ENCODE results near the gene MAP7D2.
A peak's percentile ranks its signal among the peaks of the same experiment; 100 is the strongest.
"Not testable (repeated sequence)": the region's sequence is repeated elsewhere in the genome, so short reads cannot be mapped to it uniquely, and the experiment has no call there.

MAP7D2 gene

GRCh38 chrX:20116577-20117240 lies at the start of gene MAP7D2:
Gene MAP7D2, minus strand, starts transcription at chrX:20116907. Its CDS starts 28 bp downstream, at chrX:20116879.
- H3K4me3 ChIP-seq = peak within 1 kb of the TSS in 5 of 7 experiments; percentile 13 to 35 (median 19)
- no peak within 1 kb of the TSS for H3K27ac ChIP-seq

- H3K27ac ChIP-seq = not testable (repeated sequence)
Measured at GRCh38 chrX:20162516-20162915, 45.8 kb upstream of the MAP7D2 start.

GRCh38 chrX:20159797-20160385 lies 43.2 kb upstream of the MAP7D2 start:
- Histone ChIP-seq H3K27ac (no peak overlapping the region), H3K4me3 (no peak overlapping the region)

More at GRCh38 chrX:20162516-20162915, 45.8 kb upstream of the MAP7D2 start:
- H3K4me3 ChIP-seq = not testable (repeated sequence)

DNA sequence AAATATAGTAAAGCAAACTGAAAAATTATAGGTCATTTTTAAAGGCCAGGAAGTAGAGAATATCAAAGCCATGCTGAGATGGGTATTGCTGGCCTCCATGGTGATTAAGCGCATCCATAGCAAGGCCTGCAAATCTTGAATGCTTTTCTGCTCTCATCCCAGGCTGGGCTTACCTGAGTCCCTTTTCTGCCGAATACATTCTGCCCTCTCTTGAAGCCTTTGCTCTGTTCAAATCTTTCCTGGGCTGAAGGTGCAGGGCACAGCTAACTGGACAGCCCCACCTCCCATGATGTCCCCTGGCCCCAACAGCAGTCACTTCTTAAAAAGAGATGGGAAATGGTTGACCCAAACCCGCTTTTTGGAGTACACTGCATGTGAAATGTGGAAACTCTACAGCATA lies 35.0 kb upstream of the MAP7D2 start:
- no peak overlapping the region for H3K4me3 ChIP-seq
- no peak overlapping the region for H3K27ac ChIP-seq

DNA sequence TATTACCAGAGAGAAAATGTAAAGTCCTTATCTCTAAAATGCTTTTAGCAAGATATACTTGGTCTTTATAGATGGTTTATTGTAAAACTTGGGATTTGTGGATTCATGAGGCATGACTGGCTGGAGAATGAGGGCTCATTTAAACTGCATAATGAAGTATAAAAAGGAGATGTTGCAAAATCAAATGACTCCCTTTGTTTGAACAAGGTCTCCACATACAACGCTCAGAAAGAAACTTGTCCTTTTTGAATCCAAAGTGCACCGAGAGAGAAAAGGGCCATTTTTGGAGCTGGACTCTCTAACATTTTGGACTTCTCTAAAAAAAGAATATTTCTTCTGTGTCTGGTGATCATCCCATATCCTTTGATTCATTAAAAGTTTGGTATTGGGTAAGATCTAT lies 32.6 kb upstream of the MAP7D2 start:
- Histone ChIP-seq H3K27ac (no peak overlapping the region), H3K4me3 (no peak overlapping the region)

- no peak overlapping the region for H3K4me3 ChIP-seq
- no peak overlapping the region for H3K27ac ChIP-seq
Measured at GRCh38 chrX:20147561-20147960, 30.9 kb upstream of the MAP7D2 start.

DNA sequence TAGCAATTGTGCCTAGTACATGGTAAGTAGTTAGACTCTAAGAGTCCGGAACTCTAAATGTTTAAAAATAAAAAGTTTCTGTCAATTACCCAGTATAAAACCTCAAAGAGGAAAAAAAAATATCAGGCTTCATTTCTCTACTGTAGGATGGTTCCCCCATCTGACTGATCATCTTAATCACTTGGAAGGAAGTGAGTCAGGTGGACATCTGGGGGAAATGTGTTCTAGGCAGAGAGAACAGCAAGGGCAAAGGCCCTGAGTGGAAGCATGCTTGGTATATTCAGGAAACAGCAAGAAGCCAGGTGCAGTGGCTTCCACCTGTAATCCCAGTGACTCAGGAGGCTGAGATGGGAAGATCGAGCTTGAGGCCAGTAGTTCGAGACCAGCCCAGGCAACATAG lies 27.8 kb upstream of the MAP7D2 start:
- no peak overlapping the region for H3K27ac ChIP-seq
- H3K4me3 ChIP-seq = no peak overlapping the region

DNA sequence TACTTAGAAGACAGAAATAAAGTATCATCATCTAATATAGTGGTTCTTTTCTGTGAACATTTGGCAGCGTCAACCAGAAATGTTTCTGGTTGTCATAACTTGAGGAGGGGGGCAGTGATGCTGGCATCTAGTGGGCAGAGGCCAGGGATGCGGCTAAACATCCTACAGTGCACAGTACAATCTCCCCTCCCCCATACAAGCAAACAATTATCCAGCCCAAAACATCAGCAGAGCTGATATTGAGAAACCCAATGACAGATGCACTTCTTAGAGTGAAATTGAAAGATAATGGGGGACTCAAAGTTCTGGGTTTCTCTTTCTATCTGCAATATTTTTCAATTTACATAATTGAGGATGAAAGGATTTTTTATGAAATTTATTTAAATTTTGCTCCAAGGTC lies 26.9 kb upstream of the MAP7D2 start:
- Histone ChIP-seq H3K27ac (no peak overlapping the region), H3K4me3 (no peak overlapping the region)

DNA sequence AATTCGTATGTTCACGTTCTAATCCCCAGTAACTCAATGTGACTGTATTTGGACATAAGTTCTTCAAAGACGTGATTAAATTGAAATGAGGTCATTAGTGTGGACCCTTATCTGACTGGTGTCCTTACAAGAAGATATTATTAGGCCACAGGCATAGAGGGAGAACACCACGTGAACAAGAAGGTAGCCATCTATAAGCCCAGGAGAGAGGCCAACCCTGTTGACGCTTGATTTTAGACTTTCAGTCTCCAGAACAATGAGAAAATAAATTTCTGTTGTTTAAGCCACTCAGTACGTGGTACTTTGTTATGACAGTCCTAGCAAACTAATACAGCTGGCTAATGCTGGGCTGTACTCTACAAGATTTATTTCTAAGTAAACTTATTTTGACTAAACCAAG lies 26.4 kb upstream of the MAP7D2 start:
- Histone ChIP-seq H3K4me3 (no peak overlapping the region), H3K27ac (peak overlapping the region in 1 of 21 experiments; percentile 86)

DNA sequence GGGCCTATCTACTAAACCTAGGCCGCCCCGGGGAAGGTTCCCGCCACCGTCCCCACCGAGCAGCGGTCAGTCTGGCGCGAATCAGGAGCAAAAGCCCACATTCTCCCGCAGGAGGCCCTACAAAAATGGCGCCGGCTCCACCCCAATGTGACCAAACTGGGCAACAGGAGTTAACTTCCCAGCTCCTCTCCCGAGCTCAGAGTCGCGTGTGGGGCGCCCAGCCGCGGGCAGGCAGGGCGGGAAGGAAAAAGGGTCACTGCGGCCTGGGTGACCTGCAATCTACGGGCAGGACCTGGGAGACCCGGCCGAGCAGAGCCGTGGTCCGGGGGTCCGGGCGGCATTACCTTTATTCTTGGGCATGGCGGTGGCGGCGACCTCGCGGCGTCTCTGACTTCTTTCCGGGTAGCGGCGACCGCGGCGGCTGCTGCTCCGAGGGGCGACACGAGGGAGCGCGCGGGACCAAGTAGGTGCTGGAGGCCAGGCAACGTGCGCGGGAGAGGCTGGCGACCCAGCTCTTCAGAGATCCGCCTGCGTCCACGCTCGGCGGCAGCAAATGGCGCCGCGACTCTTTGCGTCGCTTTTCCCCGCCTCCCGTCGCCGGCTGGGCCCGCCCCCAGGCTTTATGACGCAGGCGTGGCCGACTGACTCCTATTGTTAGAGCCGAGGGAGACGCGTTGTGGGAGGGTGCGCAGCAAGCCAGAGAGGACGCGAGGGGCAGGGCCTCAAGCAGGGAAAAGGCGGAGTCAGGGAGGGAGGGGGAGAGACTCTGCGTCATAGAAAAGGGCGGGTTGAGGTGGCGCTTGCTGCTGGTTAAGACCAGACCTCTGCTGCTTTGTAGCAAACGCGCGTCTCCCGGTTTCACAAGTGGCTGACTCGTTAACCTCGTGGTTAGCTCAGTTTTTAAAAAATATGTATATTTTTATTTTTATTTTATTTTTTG lies 24.8 kb upstream of the MAP7D2 start, which contains the start of gene EIF1AX:
TSS of gene EIF1AX (minus strand) at position 558 of the 940 bp plus-strand sequence. CDS start at position 360, 198 bp downstream.
- H3K4me3 ChIP-seq = peak within 1 kb of the TSS; percentile 50 to 95 (median 70)
- peak within 1 kb of the TSS; percentile 67 to 97 (median 88) for H3K27ac ChIP-seq

DNA sequence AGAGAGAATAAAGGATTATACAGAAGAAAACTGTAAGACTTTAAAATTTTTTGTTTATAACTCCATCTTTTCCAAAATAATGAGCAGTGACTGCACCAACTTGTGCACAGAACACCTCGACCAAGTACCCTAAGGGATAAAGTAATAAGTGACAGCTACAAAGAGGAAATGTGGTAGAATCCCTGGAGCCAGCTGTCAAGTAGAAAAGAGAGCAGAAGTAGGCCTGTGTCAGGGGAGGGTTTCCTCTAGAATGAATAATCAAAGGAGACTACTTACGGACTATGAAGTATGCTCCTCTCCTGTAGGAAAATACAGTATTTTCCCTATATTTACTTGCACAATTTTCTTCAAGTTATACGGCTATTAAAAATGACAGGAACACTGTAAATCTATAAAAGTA lies 23.7 kb upstream of the MAP7D2 start:
- Histone ChIP-seq H3K4me3 (peak overlapping the region; percentile 50 to 95 (median 70)), H3K27ac (peak overlapping the region in 10 of 21 experiments; percentile 14 to 97 (median 93))

DNA sequence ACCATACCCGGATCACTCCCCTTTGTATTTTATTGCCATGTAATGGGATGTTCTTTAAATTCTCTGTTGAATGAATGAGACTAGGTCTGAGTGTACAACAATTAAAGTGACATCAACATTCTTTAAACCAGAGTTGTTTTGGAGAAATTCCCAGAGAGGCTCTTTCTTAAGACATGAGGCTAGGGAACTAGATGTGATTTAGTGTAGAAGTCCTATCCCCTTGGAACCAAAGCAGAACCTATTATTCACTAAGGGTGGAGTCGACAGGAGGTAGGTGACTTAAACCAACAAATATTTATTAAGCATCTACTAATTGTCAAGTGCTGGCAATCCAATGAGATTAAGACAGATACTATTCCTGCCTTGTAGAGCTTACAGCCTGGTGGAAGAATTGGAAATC lies 23.3 kb upstream of the MAP7D2 start:
- Histone ChIP-seq H3K4me3 (peak overlapping the region in 5 of 7 experiments; percentile 61 to 95 (median 75)), H3K27ac (peak overlapping the region in 2 of 21 experiments; percentile 9 to 93)

DNA sequence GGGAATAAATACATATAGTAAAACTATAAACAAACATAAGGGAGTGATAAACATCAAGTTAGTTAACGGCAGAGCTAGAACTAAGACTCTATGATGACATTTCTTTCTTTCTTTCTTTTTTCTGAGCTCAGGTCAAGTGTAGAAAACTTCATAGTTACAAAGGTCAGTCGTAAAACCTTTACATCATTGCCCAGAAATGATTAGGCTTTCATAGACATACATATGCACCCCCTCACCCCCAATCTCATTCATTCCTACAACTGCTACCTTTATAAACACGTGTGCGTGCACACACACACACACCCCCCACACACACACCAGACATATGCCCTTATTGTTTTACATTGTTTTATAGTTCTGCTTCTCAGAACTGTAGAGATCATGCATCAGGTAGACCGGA lies 19.2 kb upstream of the MAP7D2 start:
- H3K27ac ChIP-seq = no peak overlapping the region
- no peak overlapping the region for H3K4me3 ChIP-seq

DNA sequence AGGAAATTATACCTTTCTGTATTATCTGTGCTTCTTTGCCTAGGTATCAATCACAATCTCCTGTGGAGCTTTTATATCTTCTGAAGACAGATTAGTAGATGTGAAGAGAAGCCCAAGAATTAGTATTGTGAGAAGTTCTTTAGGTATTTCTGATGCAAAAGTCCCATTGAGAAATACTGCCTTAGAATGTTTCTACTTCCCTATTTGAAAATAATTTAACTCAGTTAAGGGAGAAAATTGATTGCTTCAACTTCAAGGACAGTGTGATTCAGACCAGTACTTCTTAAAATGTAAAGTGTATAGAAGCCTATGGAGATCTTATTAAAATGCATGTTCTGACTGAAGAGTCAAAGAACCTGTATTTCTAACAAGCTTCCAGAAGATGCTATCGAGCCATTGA lies 16.0 kb upstream of the MAP7D2 start:
- H3K4me3 ChIP-seq = no peak overlapping the region
- no peak overlapping the region for H3K27ac ChIP-seq

DNA sequence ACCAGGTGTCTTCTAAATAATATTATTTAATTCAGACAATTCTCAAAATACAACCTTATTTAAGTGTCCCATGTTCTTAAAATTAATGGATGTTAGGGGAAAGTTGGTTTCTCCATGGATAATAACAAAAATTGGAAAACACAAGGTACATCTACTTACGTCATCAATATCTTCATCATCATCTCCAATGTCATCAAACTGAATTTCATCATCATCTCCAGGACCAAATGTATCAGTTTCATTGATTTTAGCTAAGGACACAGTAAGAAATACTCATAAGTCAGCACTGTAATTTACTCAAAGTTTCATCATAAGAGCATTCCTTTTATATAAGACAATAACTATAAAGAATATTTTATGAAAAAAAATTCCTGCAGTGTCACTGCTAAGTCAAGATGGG lies 13.7 kb upstream of the MAP7D2 start:
- Histone ChIP-seq H3K4me3 (no peak overlapping the region), H3K27ac (no peak overlapping the region)

DNA sequence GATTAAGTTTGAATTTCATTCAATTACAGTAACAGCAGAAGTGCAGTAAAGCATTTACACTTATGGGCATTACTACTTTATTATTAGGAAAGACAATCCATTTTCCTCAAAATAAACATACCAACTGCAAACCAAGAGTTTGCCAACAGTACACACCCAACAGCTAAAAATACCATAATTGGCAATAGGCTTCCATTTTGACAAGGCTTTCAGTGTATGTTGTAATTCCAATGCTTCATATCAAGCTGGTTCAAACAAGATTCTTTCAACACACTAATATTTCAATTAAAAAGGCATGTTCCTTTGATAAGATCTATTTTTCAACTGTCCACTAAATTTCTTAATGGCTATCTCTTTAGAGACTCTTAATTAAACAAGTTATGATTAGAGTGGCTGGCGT lies 12.8 kb upstream of the MAP7D2 start:
- H3K4me3 ChIP-seq = no peak overlapping the region
- H3K27ac ChIP-seq = no peak overlapping the region

DNA sequence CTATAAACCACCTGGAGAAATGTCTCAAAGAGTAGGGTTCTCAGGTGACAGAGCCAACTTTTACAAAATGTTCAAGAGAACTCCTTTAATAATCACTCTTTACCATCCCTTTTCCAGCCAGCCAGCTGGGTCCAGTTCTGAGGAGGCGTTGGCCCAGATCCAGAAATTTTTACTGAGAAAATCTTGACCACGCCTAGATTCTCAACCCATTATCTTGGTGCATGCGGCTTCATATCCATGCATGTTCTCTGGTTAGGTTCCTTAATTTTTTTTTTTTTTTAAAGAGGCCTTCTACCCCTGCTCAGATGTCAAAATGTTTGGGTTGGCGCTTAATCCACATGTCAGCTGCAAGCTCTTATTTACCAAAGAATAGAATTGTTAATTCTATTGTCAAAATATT lies 12.0 kb upstream of the MAP7D2 start:
- H3K27ac ChIP-seq = no peak overlapping the region
- no peak overlapping the region for H3K4me3 ChIP-seq

DNA sequence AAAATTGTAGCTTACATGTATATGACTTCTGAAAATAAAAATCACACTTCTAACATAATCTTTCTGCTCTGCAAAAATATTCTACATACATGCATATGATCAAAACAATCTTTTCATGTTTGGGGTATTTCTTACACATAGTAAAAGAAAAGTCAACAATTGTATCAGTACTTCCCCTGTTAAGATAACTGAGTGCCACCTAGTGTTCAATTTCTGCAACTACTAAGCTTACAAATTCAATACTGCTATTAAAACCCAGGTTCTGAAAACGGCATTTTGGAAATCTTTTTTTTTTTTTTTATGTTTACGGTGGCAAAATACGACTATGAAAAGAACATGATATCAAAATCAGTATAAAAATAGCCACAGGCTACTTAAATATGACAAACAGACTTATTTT lies 10.7 kb upstream of the MAP7D2 start:
- not testable (repeated sequence) for H3K27ac ChIP-seq, H3K4me3 ChIP-seq

DNA sequence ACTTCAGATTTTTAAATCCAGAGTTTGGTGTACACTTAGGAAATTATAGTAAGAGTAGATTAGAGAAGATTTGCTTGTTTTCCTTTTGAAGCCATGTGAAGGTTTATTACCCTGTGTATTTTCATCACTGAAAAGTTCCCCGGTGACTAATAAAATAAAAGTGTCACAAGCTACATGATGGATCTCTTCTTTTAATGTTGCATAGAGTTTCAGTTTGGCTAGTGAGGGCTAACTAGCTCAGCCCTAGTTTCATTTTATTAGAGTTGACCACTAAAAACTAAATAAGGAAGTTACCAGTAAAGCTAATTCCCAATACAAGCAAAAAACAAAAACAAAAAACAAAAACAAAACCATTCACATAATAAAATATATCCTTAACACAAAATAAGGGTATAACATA lies 10.1 kb upstream of the MAP7D2 start:
- not testable (repeated sequence) for H3K27ac ChIP-seq, H3K4me3 ChIP-seq

DNA sequence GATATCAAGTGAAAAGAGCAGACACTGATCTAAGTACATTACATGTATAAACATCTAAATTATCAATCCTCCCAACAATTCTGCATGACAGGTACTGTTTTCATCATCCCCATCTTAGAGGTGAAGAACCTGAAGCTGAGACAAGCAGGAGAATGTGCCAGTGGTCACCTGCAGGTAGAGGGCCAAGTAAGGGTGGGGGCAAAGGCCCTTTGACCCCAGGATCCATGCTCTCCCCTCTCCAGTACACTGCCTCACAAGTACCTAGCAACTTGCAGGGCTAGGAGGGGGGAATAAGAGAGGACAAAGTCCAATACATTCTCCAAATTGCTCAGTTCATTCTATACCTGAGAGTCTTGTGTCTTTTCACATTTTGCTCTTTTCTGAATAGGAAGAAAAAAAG lies 8.3 kb upstream of the MAP7D2 start:
- Histone ChIP-seq H3K4me3 (no peak overlapping the region), H3K27ac (no peak overlapping the region)

Measured in skin epidermis (tissue), 12 donors.